ENCODE measurements around the gene SH3RF3.

SH3RF3 gene

DNA sequence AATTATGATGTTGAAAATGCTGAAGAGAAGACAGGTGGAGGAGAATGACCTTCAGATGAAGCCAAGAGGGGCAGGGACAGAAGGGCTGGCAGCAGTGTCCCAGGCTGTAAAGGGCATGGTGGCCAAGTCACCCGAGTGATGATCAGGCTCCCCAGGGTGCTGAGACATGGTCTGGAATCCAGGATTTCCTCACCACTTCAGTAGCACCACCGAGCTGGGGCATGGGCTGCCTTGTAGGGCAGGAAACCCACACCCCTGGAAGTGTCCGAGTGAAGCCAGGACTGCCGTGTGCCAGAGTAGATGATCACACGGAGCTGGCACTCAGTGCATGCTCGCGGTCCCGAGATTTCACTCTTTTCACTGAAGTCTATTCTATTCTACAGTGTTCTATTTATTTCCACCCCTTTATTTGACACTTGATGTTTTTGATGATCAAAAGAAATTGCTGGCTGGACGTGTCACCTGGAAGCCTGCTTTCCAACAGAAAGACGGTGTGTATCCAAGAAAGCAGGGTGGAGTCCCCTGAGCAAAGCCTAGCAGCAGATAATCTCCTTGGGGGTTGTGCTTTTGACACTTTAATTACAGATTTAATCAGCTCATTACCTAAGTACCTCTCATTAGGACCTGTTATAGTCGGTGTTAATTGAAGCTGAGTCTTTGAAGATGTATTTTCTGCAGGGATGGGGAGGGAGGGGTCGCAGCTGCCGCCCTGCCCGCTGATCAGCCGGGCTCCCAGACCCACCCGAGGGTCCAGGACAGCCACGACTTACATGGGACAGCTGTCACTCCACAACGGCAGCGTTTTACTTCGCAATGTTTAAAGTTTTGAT lies 392.4 kb downstream of the SH3RF3 start:
- DNase-seq (ENCODE audit: low read depth) = no peak
- no peak overlapping the region for H3K4me3 ChIP-seq (ENCODE audit: low read depth, low read length)
- TF ChIP-seq, protein P1, sequence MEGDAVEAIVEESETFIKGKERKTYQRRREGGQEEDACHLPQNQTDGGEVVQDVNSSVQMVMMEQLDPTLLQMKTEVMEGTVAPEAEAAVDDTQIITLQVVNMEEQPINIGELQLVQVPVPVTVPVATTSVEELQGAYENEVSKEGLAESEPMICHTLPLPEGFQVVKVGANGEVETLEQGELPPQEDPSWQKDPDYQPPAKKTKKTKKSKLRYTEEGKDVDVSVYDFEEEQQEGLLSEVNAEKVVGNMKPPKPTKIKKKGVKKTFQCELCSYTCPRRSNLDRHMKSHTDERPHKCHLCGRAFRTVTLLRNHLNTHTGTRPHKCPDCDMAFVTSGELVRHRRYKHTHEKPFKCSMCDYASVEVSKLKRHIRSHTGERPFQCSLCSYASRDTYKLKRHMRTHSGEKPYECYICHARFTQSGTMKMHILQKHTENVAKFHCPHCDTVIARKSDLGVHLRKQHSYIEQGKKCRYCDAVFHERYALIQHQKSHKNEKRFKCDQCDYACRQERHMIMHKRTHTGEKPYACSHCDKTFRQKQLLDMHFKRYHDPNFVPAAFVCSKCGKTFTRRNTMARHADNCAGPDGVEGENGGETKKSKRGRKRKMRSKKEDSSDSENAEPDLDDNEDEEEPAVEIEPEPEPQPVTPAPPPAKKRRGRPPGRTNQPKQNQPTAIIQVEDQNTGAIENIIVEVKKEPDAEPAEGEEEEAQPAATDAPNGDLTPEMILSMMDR (conservative IDR thresholded peaks at IDR 0.05; ENCODE audit: low read depth, low read length) = no peak

DNA sequence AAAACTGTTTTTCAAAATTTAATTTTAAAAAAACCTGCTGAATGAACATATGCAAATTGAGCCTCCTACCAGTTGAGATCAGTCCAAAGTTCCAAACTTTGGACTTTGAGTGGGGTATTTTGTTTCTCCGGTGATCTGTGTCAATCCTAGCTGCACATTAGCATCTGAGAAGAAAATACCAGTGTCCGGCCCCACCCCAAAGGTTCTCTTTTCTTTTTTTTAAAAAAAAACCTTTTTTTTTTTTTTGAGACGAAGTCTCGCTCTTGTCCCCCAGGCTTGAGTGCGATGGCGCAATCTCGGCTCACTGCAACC lies 393.0 kb downstream of the SH3RF3 start:
- no peak overlapping the region for H3K4me3 ChIP-seq (ENCODE audit: low read depth, low read length)
- no peak for DNase-seq (ENCODE audit: low read depth)
- TF ChIP-seq, protein P1 (conservative IDR thresholded peaks at IDR 0.05; ENCODE audit: low read depth, low read length) = no peak

DNA sequence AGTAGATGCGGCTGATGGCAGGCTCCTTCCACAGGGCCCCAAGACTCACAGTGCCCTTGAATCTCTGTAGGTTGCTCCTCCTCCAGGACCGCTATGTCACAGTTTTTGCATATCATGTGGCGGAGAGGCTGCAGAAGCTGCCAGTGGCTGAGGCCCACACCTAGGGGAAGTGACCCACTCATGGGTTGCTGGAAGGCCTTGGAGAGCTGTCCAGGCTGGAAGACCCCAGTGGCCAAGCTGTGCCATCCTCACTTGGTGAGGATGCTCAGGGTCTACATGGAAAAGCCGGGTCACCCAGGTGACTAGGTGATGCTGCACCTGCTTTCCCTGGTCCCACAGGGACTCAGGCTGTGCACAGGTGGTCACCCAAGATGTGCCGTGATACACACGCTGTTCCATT lies 394.1 kb downstream of the SH3RF3 start:
- TF ChIP-seq, protein P1 (conservative IDR thresholded peaks at IDR 0.05; ENCODE audit: low read depth, low read length) = no peak
- DNase-seq (ENCODE audit: low read depth) = no peak
- H3K4me3 ChIP-seq (ENCODE audit: low read depth, low read length) = no peak overlapping the region

DNA sequence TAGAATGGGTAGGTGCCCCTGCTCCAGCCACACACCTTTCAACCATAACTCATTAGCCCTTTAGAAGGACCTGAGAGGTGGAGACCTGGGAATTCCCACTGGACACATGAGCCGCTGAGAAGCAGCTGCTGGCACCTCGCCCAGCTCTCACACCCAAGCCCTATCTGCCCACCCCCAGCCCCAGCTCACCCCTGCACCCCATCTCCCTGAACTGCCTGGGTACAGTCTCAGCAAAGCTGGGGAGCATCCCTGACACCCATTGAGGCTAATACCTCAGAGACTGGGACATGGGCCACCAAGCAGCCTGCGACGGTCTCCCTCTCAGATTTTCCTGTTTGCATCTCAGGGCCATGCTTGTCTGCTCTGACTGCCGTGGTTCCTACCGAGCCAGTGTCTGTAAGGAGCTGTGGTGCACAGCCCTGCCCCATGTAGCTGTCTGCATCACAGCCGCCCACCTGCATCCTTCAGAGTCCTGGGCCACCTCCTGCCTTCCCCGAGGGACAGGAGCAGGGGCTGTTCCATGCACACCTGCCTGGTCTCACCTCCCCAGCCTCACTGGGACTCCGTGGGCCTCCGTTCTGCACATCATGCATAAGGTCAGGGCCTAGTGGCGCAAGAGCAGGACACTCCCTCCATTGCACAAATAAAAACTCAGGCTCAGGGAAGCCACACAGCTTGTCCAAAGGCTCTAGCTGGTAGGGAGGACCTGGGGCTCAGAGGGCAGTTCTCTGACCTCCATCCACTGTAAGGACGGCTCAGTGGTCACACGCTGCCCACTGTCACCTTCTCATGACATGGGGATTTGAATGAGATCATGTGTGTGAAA lies 394.7 kb downstream of the SH3RF3 start:
- TF ChIP-seq, protein P1 (conservative IDR thresholded peaks at IDR 0.05; ENCODE audit: low read depth, low read length) = no peak
- DNase-seq (ENCODE audit: low read depth) = no peak
- H3K4me3 ChIP-seq (ENCODE audit: low read depth, low read length) = no peak overlapping the region

DNA sequence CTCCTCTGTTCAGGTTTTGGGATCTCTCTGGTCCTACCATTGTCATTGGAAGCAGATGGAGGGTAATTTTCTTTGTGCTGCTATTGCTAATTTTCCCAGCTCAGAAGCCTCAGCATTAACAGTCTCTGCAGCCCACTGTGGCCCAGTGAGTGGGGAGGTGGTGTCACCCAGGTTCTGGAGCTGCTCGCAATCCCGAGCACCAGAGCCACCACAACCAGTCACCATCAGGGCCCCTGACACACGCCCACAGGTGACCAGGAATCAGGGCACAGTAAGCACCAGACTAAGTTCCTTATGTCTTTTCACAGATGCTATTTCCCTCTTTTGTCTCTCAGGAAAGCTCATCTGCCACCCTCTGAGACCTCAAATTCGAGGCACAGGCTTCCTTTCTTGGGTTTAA lies 396.8 kb downstream of the SH3RF3 start:
- H3K4me3 ChIP-seq (ENCODE audit: low read depth, low read length) = no peak overlapping the region
- TF ChIP-seq, protein P1 (conservative IDR thresholded peaks at IDR 0.05; ENCODE audit: low read depth, low read length) = no peak
- no peak for DNase-seq (ENCODE audit: low read depth)

DNA sequence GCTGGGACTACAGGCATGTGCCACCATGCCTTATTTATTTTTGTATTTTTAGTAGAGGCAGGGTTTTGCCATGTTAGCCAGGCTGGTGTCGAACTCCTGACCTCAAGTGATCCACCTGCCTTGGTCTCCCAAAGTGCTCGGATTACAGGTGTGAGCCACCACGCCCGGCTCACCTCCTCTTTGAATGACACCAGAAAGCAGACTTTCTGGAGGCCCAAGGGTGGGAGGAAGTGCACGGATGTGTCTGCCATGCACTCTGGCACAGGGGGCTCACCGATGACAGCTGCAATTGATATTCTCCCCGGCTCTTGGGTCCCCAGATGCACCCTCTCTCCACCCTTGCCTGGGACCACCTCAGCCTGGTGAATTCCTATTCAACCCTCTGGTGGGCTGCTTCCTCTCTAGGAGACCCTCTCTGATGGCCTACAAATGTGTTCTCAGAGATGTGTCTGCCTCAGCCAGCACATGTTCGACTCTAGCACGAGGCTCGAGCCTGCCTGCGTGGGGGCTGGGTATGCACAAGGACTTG lies 397.5 kb downstream of the SH3RF3 start:
- no peak for DNase-seq (ENCODE audit: low read depth)
- TF ChIP-seq, protein P1 (conservative IDR thresholded peaks at IDR 0.05; ENCODE audit: low read depth, low read length) = no peak
- no peak overlapping the region for H3K4me3 ChIP-seq (ENCODE audit: low read depth, low read length)
